IgD-negative memory B cell (primary cell): ENCODE data around the gene GXYLT1. TPM values are rescaled to one million over a fixed set of nuclear protein-coding genes. Genes with fewer than 3 reads are reported as not detected.
"Not testable (repeated sequence)": the region's sequence is repeated elsewhere in the genome, so short reads cannot be mapped to it uniquely, and the experiment has no call there.

Source experiments
- H3K27ac Mint-ChIP-seq, 3 donors: one replicate each; pipeline ENCODE4 v1.8.0; 2020 to 2022; ENCODE audit warnings: mild to moderate bottlenecking in 3 of 3, mixed read lengths in 3 of 3, moderate library complexity in 1 of 3
- H3K27me3 Mint-ChIP-seq: one replicate; pipeline ENCODE4 v1.8.0; 2021; ENCODE audit warnings: mixed read lengths
- H3K36me3 Mint-ChIP-seq: one replicate; pipeline ENCODE4 v1.8.0; 2020; ENCODE audit warnings: mild to moderate bottlenecking, mixed read lengths
- H3K4me1 Mint-ChIP-seq, 3 donors: one replicate each; pipeline ENCODE4 v1.8.0; 2020 to 2022; ENCODE audit warnings: mixed read lengths in 3 of 3, mild to moderate bottlenecking in 1 of 3
- H3K4me3 Mint-ChIP-seq, 4 donors: one replicate each; pipeline ENCODE4 v1.8.0; 2020 to 2022; ENCODE audit warnings: mild to moderate bottlenecking in 4 of 4, mixed read lengths in 4 of 4, moderate library complexity in 3 of 4
- H3K9me3 Mint-ChIP-seq, 3 donors: one replicate each; pipeline ENCODE4 v1.8.0; 2020 to 2021; ENCODE audit warnings: mixed read lengths in 3 of 3, mild to moderate bottlenecking in 1 of 3
- polyA plus RNA-seq: library from polyadenylated mRNA; unstranded; fragments of 300-500 nt; fragmentation: Illumina TruSeq; gene quantifications from one replicate; pipeline ENCODE4 v1.2.3, GENCODE V29; 2021

GXYLT1 gene
- polyA plus RNA-seq: 5.1 TPM

- H3K9me3 Mint-ChIP-seq: no peaks in the 10 kb centered on the region
- H3K4me1 Mint-ChIP-seq: peaks cover 20 to 34% (median 34%) of the 10 kb centered on the region in 3 donors
- peak within 1 kb of the TSS; percentile 39 to 83 (median 68) for H3K27ac Mint-ChIP-seq
- peaks cover 2% of the 10 kb centered on the region for H3K36me3 Mint-ChIP-seq
- no peaks in the 10 kb centered on the region for H3K27me3 Mint-ChIP-seq
- peak within 1 kb of the TSS; percentile 88 to 98 (median 94) for H3K4me3 Mint-ChIP-seq
Measured at GRCh38 chr12:42144408-42145196, at the start of gene GXYLT1. Gene GXYLT1, minus strand, starts transcription at chr12:42144874. Its CDS starts 228 bp downstream, at chr12:42144646.

DNA sequence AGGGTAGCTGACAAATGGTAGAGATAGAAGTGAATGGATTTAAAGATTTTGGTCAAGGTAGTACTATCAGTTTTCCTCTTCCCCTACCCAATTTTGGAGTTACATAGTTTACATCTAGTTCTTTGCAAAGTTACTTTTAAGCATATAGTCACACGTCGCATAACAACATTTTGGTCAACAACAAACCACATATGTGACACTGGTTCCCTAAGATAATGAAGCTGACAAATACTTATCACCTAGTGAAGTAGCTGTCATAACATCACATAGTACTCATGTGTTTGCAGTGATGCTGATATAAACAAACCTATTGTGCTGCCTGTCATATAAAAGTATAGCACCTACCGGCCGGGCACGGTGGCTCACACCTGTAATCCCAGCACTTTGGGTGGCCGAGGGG lies 48.0 kb upstream of the GXYLT1 start:
- Mint-ChIP-seq H3K9me3 (no peaks in the 10 kb centered on the region), H3K27me3 (no peaks in the 10 kb centered on the region), H3K4me3 (no peak overlapping the region), H3K4me1 (peaks cover 4 to 20% (median 11%) of the 10 kb centered on the region in 3 donors), H3K36me3 (no peaks in the 10 kb centered on the region), H3K27ac (no peak overlapping the region)

DNA sequence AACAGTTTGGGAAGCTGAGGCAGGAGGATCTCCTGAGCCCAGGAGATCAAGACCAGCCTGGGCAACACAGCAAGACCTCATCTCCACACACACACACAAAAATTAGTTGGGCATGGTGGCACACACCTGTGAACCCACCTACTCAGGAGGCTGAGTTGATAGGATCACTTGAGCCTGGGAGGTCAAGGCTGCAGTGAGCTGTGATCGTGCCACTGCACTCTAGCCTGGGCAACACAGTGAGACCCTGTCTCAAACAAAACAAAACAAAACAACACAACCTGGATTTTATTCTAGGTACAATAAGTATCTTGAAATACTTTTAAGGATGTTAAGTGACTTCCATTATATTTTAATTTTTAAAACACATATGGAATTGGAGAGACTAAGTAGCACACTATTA lies 47.6 kb upstream of the GXYLT1 start:
- Mint-ChIP-seq H3K36me3 (no peaks in the 10 kb centered on the region), H3K4me1 (peaks cover 4 to 20% (median 11%) of the 10 kb centered on the region in 3 donors), H3K27ac (peak overlapping the region in 1 of 3 donors; percentile 57), H3K4me3 (no peak overlapping the region), H3K27me3 (no peaks in the 10 kb centered on the region), H3K9me3 (no peaks in the 10 kb centered on the region)

- Mint-ChIP-seq H3K36me3 (no peaks in the 10 kb centered on the region), H3K27ac (no peak overlapping the region), H3K4me1 (peaks cover 9 to 22% (median 13%) of the 10 kb centered on the region in 3 donors), H3K27me3 (no peaks in the 10 kb centered on the region), H3K4me3 (no peak overlapping the region), H3K9me3 (no peaks in the 10 kb centered on the region)
Measured at GRCh38 chr12:42190376-42190775, 45.7 kb upstream of the GXYLT1 start.

GRCh38 chr12:42188275-42188674 lies 43.6 kb upstream of the GXYLT1 start:
- not testable (repeated sequence) for H3K27me3 Mint-ChIP-seq, H3K9me3 Mint-ChIP-seq, H3K27ac Mint-ChIP-seq, H3K36me3 Mint-ChIP-seq, H3K4me3 Mint-ChIP-seq
- peaks cover 9 to 20% (median 19%) of the 10 kb centered on the region in 3 donors for H3K4me1 Mint-ChIP-seq

- Mint-ChIP-seq H3K36me3 (peaks cover 4% of the 10 kb centered on the region), H3K27me3 (no peaks in the 10 kb centered on the region), H3K9me3 (no peaks in the 10 kb centered on the region), H3K4me3 (no peak overlapping the region), H3K4me1 (peaks cover 9 to 25% (median 20%) of the 10 kb centered on the region in 3 donors), H3K27ac (no peak overlapping the region)
Measured at GRCh38 chr12:42187799-42188198, 43.1 kb upstream of the GXYLT1 start.

- H3K4me1 Mint-ChIP-seq: peaks cover 9 to 30% (median 23%) of the 10 kb centered on the region in 3 donors
- no peaks in the 10 kb centered on the region for H3K9me3 Mint-ChIP-seq
- H3K27ac Mint-ChIP-seq: no peak overlapping the region
- peak overlapping the region in 3 of 4 donors; percentile 16 to 83 (median 79) for H3K4me3 Mint-ChIP-seq
- H3K27me3 Mint-ChIP-seq: no peaks in the 10 kb centered on the region
- H3K36me3 Mint-ChIP-seq: peaks cover 4% of the 10 kb centered on the region
Measured at GRCh38 chr12:42186793-42187192, 42.1 kb upstream of the GXYLT1 start.

GRCh38 chr12:42182394-42182793 lies 37.7 kb upstream of the GXYLT1 start:
- Mint-ChIP-seq H3K27ac (no peak overlapping the region), H3K4me3 (no peak overlapping the region), H3K36me3 (peaks cover 11% of the 10 kb centered on the region), H3K27me3 (no peaks in the 10 kb centered on the region), H3K4me1 (peaks cover 4 to 23% (median 17%) of the 10 kb centered on the region in 3 donors), H3K9me3 (no peaks in the 10 kb centered on the region)

DNA sequence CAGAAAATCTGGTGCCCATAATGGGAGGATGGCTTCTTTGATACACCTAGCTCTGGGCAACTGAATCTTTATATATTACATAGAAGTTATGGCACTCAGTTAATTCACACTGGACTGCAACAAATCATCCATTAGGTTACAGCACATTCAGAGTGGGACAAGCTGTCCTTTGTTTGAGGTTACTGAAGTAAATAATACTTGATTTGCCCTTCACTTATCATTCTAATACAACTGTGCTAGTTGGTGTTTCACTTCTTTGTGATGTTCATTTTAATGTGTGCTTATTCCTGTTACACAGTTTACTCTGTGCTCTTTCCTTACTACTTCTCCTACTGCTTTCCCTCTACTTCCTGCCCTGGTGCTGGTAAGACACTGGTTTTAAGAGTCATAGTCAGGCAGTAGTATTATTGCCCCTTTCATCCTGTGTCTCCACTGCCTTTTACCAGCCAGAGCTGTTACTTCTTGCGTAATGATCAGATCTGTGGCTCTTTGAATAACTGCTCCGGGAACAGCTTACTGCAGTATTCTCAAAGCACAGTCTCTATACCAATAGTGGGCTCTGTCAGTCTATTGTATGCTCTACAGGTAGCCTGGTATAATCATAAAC lies 36.4 kb upstream of the GXYLT1 start:
- Mint-ChIP-seq H3K27me3 (no peaks in the 10 kb centered on the region), H3K4me3 (no peak overlapping the region), H3K27ac (peak overlapping the region in 2 of 3 donors; percentile 7 to 54), H3K4me1 (peaks cover 2 to 29% (median 12%) of the 10 kb centered on the region in 3 donors), H3K36me3 (peaks cover 14% of the 10 kb centered on the region), H3K9me3 (peaks cover 0 to 4% (median 0%) of the 10 kb centered on the region in 3 donors)

- H3K4me3 Mint-ChIP-seq: no peak overlapping the region
- H3K4me1 Mint-ChIP-seq: peaks cover 15 to 35% (median 26%) of the 10 kb centered on the region in 3 donors
- H3K9me3 Mint-ChIP-seq: peaks cover 0 to 9% (median 4%) of the 10 kb centered on the region in 3 donors
- H3K27me3 Mint-ChIP-seq: no peaks in the 10 kb centered on the region
- H3K36me3 Mint-ChIP-seq: peaks cover 10% of the 10 kb centered on the region
- no peak overlapping the region for H3K27ac Mint-ChIP-seq
Measured at GRCh38 chr12:42178101-42178500, 33.4 kb upstream of the GXYLT1 start.

DNA sequence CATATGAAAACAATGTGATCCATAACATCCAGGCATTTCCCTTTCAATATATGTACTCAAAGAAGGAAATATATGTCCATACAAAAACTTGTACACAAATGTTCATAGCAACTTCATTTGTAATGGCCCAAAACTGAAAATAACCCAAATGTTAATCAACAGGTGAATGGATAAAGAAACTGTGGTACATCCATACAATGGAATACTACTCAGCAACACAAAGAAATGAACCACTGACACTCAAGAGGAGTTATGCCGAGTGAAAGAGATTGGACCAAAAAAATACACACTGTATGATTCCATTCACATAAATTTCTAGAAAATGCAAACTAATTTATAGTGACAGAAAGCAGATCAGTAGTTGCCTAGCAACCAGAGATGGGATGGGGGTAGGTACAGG lies 30.3 kb upstream of the GXYLT1 start:
- Mint-ChIP-seq H3K36me3 (peaks cover 10% of the 10 kb centered on the region), H3K9me3 (peaks cover 0 to 9% (median 4%) of the 10 kb centered on the region in 3 donors), H3K27me3 (no peaks in the 10 kb centered on the region), H3K4me3 (no peak overlapping the region), H3K4me1 (peaks cover 27 to 45% (median 30%) of the 10 kb centered on the region in 3 donors), H3K27ac (no peak overlapping the region)

DNA sequence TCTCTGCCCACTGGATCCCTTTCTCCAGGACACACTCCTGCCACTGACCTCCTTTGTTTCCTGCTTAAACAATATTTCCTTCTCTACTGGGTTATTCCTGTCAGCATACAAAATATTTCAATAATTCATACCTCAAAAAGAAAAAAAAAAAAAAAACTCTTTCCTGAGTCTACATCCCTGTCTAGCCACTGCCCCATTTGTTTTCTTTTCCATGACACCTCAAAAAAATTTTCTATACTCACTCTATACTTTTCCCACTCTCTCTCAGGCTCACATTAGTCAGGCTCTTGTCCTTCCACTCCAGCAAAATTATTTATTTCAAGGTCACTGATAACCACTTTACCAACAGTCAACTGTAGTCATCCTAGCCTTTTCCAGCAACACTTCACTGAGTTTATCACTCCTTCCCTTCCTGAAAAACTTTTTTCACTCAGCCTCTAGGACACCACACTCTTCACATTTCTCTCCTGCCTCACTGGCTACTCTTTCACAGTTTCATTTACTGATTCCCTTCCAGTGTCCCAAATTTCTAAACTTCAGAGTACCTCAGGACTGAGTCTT lies 29.4 kb upstream of the GXYLT1 start:
- Mint-ChIP-seq H3K36me3 (peaks cover 10% of the 10 kb centered on the region), H3K9me3 (peaks cover 0 to 9% (median 4%) of the 10 kb centered on the region in 3 donors), H3K4me3 (no peak overlapping the region), H3K4me1 (peaks cover 27 to 46% (median 32%) of the 10 kb centered on the region in 3 donors), H3K27ac (peak overlapping the region in 2 of 3 donors; percentile 5 to 54), H3K27me3 (no peaks in the 10 kb centered on the region)

- Mint-ChIP-seq H3K36me3 (peaks cover 11% of the 10 kb centered on the region), H3K4me3 (peak overlapping the region in 1 of 4 donors; percentile 21), H3K4me1 (peaks cover 27 to 48% (median 34%) of the 10 kb centered on the region in 3 donors), H3K27me3 (no peaks in the 10 kb centered on the region), H3K27ac (no peak overlapping the region), H3K9me3 (peaks cover 0 to 9% (median 4%) of the 10 kb centered on the region in 3 donors)
Measured at GRCh38 chr12:42172441-42173210, 28.0 kb upstream of the GXYLT1 start.

GRCh38 chr12:42167711-42168110 lies 23.0 kb upstream of the GXYLT1 start:
- H3K4me1 Mint-ChIP-seq: peaks cover 10 to 42% (median 17%) of the 10 kb centered on the region in 3 donors
- H3K9me3 Mint-ChIP-seq: no peaks in the 10 kb centered on the region
- peaks cover 7% of the 10 kb centered on the region for H3K36me3 Mint-ChIP-seq
- H3K27me3 Mint-ChIP-seq: no peaks in the 10 kb centered on the region
- no peak overlapping the region for H3K27ac Mint-ChIP-seq
- H3K4me3 Mint-ChIP-seq: no peak overlapping the region
